NCI-H2171 (cell line): ENCODE results near the gene CYP27A1.

Experiments
- DNase-seq: peaks from one replicate; lab custom pipeline; 2025; lab: John Stamatoyannopoulos, UW

CYP27A1 gene

DNA sequence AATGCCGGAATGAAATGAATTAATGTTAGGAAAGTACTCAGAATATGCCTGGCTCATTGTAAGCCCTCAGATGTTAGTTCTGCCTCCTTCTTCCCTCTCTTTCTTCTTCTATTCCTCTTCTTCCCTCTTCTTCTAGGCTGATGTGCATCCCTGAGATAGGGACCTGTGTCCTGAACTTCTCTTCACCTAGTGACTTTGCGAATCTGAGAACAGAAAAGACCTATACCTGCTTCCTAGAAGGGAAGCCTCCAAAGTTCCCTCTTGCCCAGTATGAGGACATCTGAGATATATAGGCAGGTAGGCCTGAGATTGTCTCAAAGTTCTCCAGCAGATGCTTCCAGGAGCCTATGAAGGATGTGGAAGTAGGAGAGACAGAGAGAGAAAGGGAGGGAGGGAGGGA, 8.1 kb upstream of the CYP27A1 start:
- DNase-seq = no peak

DNA sequence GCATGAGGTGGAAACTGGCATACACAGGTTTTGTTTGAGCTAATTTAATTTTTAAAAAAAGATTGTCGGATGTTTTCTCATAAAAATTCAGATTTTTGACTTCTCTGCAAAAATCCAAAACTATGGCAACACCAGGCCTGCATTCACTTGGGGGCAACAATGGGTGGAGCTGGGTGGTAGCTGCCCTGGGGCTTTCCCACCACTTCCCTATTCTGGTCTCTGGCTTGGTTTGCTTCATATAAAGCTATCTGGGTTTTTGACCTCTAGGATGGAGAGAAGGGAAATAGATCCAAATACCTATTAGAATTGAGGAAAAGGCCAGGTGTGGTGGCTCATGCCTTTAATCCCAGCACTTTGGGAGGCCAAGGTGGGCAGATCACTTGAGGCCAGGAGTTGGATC, 5.5 kb upstream of the CYP27A1 start:
- no peak for DNase-seq

DNA sequence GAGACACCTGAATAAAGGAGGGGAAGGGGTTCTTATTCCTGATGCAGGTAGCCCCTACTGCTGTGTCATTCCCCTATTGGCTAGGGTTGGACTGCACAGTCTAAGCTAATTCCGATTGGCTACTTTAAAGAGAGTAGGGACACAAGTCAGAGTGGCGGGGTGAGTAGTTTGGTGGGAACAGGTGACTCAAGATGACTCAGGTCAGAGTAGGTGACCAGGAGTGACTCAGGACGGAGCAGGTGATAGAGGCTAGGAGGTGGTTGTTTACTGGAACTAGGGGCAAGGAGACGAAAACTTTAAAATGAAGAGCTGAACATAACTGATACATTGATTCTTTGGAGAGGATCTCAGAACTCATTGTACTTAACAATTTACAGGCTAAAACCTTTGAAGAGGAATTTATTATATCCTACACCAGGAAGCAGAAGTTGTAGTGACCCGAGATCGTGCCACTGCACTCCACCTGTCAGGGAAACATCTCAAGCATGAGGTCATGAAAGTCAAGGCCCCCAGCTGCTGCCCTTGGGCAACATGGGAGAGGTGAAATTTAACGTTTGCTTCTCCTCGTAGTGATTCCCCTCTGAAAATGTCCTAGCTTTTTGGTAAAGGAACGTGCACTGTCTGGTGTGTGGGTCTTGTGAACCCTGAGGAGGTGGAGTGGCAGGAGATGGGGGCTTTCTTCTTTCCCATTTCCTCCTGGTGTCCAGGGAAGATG, 4.5 kb upstream of the CYP27A1 start:
- no peak for DNase-seq

DNA sequence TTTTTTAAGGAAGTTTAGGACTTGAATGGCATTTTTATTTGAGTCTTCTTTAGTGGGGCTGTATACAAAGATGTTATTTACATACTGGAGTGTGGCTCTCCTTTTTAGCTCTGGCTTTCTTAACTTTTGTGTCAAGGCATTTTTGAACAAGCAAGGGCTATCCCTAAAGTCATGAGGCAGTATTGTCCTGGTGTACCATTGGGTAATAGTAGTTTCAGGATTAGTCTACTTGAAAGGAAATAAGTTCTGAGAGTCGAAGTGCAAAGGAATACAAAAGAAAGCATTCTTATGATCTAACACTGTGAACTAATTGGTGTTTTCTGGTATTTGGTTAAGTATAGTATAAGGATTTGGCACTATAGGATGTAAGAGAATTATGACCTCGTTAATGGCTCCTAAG, 1.9 kb upstream of the CYP27A1 start:
- DNase-seq = no peak

DNA sequence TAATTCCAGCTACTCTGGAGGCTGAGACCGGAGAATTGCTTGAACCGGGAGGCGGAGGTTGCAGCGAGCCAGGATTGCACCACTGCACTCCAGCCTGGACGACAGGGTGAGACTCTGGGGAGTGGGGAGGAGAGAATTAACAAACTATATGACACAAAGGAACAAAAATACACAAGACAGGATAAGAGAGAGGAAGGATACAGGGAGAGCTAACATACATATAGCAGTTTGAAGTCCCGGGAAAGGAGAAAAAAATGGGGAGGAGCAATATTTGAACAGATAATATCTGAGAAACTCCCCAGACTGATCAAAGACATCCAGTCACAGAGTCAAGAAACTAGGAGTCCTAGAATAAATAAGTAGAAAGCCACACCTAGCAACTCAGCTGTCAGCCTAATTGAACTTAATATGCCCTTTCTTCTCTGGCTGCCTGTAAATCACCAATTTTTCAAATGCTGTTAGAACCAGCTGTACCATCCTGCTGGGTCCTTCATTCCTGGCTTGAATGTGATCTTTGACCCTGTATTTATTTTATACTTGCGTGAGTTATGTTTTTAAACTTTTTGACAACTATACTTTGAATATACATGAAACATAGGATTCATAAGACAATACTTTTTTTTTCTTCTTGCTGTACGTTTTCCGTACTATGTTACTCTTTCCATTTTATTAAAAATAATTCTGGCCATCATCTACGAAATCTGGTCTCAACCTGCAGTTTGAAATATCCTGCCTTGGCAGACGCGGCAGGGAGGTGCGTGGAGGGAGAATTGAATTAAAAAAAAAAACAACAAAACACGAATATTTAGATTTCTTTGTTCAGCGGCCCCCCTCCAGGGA, 876 bp upstream of the CYP27A1 start:
- no peak for DNase-seq

DNA sequence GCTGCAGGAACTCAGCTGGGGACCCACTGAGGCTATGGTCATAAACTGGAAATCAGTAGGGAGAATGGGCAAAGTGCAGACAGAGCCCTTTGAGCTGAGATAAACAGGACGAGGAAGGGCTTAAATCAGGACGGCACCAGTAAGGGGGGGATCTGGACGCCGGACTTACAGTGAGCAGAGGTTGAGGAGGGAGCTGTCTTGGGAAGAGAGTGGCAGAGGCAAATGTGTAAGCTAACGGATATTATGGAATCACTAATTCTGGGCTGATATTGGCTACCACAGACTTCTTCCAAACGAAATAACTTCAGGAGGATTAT, 539 bp downstream of the CYP27A1 start:
- DNase-seq = no peak

DNA sequence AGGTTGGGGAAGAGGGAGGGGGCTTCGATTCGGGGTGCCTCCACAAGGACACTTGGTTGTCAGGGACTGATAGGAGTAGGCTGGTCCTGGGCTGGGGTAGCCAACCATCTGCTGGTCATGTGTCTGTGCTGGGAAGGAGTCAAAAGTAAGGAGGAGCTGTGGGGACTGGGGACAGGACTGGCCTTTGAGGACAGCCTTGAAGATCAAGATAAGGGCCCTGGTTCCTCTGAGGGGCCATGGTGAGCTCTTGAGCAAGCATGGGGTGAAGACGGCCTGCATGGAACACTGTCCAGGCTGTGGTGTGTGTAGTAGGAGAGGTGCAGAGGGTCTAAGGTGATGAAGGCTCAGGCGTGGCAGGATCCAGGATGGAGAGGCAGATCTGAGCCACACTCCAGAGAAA, 1.7 kb downstream of the CYP27A1 start:
- DNase-seq = no peak

DNA sequence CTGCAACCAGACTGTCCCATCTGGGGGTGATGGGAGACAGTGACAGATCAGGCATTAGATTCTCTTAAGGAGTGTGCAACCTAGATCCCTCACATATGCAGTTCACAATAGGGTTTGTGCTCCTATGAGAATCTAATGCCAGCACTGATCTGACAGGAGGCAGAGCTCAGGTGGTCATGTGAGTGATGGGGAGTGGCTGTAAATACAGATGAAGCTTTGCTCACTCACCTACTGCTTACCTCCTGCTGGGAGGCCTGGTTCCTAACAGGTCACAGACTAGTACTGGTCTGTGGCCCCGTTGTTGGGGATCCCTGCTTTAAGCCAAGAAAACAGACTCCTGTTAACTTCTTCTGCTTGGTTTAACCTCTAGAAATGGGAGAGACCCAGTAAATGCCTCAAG, 3.2 kb downstream of the CYP27A1 start:
- DNase-seq = no peak

DNA sequence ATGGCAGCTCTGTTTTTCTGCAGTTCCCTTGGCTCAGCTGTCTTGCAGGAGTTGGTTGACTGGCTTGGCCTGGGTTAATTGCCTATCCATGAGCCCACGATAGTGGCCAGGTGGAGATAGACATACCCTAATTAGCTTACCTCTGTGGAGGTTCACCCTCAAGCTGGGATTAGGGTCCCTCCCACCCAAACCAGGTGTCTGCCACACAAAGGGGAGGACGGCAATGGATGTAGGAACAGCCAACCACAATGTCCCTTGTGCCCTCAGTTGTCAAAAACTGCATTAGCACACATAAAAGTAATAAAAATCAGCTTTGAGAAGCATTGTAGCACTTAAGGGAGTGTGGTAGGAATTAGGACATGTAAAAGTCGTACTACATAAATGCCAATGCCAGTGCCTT, 4.2 kb downstream of the CYP27A1 start:
- no peak for DNase-seq

DNA sequence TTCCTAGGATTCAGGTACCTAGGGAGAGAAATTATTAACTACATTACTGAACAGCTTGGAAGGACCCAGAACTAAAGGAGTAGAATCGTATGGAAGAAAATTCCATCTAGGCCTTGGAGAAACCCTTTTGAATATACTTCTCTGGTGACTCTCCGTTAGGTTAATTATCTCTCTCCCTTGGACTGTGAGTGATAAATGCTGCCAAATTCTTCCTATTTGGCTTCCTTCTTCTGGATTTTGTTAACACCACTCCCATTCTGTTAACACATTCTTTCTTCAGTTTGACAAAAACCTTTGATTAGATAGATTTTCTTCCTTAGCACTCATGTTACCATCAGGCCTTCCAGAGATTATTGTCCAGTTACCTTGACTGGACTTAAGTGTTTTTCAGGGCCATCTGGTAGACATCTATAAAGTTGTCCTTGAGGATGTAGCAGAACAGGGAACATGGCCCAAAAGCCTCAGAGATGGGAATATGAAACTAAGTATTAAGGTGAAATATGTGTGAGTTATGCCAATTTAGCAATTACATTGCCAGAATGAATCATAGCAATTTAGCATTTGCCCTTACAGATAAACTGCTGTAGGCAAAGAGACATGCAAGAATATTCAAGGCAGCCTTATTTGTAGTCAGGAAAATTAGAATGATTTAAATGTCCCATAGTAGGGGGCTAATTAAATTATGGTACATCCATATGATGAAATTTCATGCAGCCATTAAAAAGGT, 6.7 kb downstream of the CYP27A1 start:
- no peak for DNase-seq

DNA sequence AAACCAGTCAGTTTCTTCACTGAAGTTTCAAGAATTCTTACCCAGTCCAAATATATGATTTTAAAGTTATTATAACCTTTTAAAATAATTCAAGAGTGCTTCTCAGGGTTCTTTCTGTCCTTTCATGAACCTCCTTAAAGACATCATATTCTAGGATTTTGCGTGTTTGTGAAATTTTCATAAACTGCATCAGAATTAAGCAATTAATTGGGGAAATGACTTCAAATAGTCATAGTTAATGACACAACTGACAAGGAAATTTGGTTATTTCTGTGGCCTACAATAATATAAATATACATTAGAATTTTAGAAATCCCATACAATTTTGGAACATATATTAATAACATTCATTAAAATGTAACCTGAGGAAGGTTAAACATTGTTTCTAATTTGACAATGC, 10.5 kb downstream of the CYP27A1 start:
- DNase-seq = no peak

DNA sequence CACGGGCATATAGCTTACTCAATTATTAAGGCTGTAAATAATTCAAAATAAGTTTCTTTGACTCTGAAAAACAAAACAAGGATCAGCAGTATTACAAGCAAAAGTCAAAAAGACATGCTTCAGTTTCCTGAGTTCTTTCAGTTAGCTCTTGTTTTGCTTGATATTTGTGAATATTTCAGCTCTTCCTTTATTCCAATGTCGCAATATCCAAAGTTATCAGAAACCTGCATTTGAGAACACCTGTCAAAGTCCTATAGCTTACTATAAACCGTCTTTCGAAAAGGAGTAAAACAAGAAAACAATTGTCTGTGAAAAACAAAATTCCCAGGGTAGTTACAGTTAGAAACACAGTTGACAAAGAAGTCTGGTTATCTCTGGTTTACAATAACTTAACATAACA, 14.7 kb downstream of the CYP27A1 start:
- no peak for DNase-seq

DNA sequence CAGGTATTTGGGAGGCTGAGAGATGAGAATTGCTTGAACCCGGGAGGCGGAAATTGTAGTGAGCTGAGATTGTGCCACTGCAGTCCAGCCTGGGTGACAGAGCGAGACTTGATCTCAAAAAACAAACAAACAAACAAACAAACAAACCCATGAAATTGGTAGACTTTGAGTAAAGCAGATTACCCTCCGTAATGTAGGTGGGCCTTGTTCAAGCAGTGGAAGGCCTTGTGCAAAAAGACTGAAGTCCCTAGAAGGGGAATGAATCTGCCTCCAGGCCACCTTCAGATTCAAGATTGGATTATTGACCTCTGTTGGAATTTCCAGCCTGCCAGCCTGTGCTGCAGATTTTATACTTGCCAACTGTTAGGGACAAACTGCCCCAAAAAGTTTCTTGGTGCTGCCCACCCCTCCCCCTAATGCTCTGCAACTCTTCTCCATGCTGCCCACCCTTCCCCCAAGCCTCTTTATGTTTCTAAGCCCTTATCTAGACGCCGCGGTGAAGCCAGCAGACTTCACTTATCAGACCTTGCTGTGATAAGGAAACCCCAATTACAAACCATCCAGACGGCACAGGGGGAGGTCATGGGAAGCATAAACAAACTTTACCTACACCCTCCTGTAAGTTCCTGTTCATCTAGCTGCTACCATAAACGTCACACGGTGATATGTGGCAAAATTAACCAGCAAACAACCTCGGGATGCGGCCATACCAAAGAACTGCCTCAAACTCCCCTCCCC, 17.0 kb downstream of the CYP27A1 start:
- DNase-seq = no peak

DNA sequence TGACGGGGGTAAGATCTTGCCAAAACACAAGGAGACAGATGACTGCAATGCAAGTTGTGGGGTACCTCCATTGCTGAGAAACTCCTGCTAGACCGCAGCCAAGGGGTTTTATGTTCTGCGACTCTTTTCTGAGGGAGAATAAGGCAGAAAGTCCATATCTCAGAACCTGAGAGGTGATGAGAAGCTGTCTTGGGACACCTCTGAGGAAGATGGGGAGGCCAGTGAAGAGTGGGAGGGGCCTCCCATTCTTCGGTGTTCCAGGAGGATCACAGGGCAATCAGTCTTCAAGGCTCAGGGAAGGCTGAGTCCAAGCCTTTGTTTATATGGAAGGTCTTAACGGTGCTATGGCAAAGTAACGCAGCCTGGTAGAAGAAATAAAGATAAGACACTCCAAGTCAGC, 18.0 kb downstream of the CYP27A1 start:
- no peak for DNase-seq

DNA sequence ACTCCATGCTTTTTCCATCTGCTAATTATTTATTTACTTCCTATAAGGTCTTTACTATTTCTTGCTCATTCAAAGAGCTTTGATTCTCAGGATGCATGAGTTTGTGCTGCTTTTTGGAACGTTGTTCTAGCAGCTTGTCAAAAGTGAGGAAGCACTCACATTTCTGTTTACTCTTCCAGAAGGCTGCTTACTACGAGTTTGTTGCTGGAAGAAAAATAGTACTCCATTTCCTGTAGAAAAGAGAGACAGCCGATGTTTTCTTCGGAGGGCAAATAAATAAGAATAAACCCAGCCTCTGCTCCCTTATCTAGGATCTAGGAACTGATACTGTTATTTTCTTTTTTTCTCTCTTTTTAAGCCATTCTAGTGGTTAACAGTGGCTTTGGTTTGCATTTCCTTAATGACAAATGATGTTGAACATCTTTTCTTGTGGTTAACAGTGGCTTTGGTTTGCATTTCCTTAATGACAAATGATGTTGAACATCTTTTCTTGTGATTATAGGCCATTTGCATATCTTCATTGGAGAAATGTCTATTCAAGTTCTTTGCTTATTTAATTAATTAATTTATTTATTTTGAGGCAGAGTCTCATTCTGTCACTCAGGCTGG, 20.5 kb downstream of the CYP27A1 start:
- no peak for DNase-seq

DNA sequence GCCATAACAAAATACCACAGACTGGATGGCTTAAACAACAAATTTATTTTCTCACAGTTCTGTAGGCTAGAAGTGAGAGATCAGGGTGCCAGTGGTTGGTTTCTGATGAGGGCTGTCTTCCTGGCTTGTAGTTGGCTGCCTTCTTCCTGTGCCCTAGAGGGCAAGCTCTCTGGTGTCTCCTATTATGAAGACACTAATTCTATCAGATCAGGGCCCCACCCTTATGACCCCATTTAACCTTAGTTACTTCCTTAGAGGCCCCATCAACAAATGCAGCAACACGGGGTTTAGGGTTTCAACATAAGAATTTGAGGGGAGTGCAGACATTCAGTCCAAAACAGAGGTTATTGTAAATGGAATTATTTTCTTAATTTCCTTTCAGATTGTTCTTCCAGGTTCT, 22.9 kb downstream of the CYP27A1 start:
- no peak for DNase-seq

DNA sequence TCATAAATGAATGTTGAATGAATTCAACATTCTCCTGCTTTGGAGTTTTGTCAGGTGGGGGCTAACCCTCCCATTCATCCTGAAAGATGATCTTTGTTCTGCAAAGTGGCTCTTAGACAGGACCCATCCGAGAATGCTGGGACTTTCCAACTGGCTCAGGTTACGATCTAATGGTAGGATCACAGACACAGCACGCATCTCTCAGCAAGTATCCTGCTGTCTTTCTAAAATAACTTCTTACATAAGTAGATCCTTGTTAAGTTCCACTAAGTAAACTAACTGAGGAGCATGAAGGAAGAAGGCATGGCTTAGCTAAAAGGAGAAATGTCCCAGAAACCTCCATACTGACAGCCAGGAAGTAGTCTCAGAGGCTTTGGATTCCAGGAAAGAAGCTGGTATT, 23.7 kb downstream of the CYP27A1 start:
- DNase-seq = peak; percentile 4

DNA sequence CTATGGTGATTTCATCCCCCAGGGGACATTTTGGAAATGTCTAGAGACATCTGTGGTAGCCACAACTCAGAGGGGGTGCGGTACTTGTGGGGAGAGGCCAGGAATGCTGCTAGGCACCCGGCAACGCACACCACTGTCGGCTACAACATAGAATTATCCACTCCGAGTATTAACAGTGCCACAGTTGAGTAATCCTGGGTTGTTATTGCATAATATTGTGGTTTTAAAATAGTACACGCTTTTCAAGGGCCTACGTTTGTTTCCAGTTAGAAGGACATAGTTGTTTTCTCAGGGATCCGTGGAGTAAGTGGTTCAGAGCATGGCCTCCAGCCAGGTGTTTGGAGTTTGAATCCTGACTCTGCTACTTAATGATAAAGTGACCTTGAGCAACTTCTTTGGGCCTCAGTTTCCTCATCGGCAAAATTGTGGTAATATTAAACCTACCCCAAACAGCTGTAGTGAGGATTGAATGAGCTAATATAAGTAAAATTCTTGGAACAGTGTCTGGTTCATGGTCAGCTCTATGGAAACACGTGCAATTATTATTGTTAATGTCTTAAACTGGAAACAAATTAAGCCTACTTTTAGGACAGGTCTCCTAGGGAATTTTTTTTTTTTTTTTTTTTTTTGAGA, 24.5 kb downstream of the CYP27A1 start:
- DNase-seq = peak; percentile 38

DNA sequence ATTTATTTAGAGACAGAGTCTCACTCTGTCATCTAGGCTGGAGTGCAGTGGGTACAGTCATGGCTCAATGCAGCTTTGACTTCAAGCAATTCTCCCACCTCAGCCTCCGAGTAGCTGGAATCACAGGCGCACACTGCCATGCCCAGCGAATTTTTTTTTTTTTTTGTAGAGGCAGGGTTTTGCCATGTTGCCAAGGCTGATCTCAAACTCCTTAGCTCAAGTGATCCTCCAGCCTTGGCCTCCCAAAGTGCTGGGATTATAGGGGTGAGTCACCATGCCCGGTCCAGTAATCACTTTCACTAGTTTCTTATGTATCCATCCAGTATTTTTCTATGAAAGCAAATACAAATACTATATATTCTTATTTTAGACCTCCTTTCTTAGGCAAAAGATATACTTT, 25.7 kb downstream of the CYP27A1 start:
- DNase-seq = no peak

DNA sequence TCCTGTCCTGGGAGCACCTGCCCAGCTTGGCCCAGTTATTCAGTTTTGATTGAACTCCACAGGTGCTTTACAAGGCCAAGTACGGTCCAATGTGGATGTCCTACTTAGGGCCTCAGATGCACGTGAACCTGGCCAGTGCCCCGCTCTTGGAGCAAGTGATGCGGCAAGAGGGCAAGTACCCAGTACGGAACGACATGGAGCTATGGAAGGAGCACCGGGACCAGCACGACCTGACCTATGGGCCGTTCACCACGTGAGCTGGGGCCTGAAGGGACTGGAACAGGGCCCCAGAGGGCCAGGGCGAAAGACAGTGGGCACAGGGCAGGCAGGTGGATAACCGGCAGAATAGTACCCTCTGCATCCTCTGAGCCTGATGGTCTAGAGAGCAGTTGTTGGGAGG, 27.6 kb downstream of the CYP27A1 start:
- no peak for DNase-seq

DNA sequence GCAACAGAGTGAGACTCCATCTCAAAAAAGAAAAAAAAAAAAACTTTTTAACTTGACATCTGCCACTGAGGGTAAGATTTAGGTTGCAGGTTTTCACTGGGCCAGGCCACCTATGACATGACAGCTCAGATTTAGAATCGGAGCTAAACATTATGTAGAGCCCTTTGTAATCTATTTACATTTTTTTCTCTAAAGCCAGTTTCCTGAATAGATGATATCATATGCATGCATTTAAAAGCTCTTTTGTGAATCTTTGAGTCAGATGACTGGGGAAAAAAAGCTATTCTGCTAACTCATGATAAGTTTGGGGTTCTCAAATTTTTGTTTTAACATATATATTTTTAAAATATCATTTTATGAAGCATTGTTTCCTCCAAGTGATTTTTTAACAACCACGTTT, 28.3 kb downstream of the CYP27A1 start:
- no peak for DNase-seq

DNA sequence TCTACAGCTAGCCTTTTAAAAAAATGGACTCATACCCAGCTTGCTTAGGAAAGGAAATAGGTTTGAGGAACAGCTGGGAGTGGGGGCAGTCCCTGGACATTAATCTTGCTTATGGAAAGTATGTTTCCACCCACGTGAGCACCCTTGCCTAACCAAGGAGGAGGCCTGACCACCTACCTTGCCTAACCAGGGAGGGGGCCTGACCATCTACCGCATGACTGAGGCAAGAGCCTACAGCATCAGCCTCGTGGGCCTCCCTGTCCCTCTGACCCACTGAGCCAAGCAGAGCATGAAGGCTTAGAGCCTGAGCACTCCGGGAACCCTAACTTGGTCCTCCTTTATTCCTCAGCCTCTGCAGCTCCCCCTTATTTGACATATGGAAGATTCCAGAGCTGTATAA, 29.4 kb downstream of the CYP27A1 start:
- DNase-seq = no peak
